GM18526 (cell line): ENCODE results near the gene NRXN3.

ENCODE experiments used
- POLR2A ChIP-seq: IDR thresholded peaks from 3 replicates; pipeline ENCODE4 v1.6.1; 2011; ENCODE audit not compliant: insufficient read length; ENCODE audit errors: extremely low read depth

NRXN3 gene

GRCh38 chr14:79695307-79695706 lies 1525.1 kb downstream of the NRXN3 start:
- TF ChIP-seq POLR2A = no peak

- no peak for TF ChIP-seq POLR2A
Measured at GRCh38 chr14:79698298-79698711, 1528.1 kb downstream of the NRXN3 start.

GRCh38 chr14:79699206-79699605 lies 1529.0 kb downstream of the NRXN3 start:
- TF ChIP-seq POLR2A = no peak

DNA sequence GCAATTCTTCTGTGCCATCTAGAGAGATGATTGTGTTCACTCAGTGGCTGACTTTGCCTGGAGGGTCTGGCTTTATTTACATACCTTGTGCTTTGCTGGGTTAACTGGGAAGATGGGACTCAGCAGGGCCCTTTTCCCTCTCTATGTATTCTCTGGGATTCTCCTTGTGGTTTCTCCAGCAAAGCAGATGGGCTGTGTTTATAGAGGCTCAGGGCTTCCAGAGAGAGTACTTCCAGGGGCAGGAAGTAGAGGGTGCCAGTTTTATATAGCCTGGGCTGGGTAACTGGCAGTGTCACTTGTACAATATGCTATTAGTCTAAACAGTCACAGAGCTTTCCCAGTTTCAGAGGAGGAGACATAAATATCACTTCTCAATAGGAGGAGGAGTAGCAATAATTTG lies 1531.2 kb downstream of the NRXN3 start:
- no peak for TF ChIP-seq POLR2A

DNA sequence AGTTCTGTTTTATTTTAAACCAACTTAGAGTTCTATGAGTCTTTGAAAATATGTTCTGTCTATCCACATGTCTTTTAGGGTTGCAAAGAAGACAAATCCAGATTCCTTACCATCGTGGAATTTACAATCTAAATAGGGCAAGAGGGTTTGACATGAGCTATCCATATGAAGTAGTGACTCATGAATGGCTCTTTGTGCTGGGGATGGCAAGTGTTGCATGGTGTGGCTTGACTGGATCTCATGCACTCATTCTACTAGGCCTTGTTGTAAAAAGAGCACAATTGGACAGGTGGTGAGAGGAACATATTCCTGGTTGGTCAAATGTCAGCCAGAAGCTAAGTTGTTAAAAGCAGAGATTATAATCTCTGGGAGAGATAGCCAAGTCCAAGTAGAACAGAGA lies 1532.0 kb downstream of the NRXN3 start:
- TF ChIP-seq POLR2A = no peak

DNA sequence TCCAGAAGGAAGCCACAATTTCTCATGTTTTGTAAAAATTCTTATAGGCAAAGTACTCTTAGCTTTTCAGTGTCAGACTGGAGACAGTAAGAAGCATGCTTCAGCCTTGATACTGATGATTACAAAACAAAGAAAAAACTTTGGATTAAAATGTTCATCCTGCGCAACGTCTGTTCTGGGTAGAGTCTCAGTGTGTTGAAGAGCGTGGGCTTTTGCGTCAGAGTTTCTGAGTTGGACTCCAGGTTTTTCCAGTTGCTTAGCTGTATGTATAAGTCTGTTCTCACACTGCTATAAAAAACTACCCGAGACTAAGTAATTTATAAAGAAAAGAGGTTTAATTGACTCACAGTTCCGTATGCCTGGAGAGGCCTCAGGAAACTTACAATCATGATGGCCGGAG lies 1533.0 kb downstream of the NRXN3 start:
- TF ChIP-seq POLR2A = no peak

- no peak for TF ChIP-seq POLR2A
Measured at GRCh38 chr14:79704041-79704807, 1534.1 kb downstream of the NRXN3 start.

GRCh38 chr14:79705126-79705894 lies 1535.1 kb downstream of the NRXN3 start:
- TF ChIP-seq POLR2A = no peak

DNA sequence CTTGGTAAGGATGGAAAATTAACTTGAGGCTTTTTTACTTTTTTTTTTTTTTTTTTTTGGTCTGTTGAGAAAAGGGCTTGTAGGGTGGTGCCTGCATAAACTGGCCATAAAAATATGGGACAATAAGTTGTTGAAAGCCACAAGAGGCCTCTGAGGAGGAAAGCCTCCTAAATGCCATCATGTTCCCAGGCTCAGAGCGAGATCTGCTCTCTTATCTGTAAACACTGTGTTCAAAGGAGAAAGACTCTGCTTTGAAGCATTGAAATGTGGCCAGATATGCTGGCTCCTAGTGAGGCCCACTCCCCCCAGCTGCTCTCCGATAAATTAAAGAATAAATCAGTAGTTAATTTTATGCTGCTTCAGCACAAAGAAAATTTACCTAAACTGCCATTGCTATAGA lies 1536.2 kb downstream of the NRXN3 start:
- TF ChIP-seq POLR2A = no peak

DNA sequence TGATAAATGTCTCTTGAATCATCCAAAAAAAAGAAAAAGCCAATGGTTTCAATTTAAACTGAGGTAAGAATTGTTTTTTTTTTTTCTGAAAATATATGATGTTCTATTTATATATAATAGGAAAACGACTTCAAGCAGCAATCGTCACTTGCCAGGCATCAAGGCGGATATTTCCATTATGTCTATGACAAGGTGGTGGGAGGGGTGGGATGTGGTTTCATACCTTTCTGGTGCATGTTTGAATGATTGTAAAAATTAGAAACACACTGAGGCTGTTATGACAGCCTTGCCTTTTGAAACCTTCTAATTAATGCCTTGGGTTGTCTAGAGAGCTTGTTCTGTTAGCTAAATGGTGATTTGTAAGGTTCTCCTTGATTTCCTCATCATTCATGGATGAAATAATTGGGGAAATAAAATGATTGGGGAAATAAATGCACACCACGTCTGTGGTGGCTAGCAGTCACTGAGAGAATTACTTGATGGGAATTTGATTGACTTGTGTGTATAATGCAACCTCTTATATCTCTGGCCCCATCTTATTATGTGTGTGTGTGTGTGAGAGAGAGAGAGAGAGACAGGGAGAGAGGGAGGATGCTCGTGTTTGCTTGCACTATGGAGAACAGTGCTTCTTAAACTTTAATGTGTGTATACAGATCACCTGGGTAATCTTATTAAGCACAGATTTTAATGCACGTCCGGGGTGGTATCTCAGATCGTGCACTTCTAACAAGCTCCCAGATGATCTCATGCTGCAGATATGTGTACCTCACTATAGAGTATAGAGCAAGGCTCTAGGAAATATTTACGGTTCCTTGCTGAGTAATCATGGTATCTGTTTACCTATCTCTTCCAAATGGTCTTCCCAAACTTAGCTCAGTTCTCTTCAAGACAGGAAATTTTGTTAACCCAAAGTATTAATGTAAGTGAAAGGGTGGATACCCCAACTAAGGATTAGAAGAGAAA lies 1538.5 kb downstream of the NRXN3 start:
- no peak for TF ChIP-seq POLR2A

- no peak for TF ChIP-seq POLR2A
Measured at GRCh38 chr14:79709573-79709972, 1539.4 kb downstream of the NRXN3 start.

- no peak for TF ChIP-seq POLR2A
Measured at GRCh38 chr14:79712302-79712950, 1542.3 kb downstream of the NRXN3 start.

- no peak for TF ChIP-seq POLR2A
Measured at GRCh38 chr14:79721399-79722084, 1551.4 kb downstream of the NRXN3 start.

- TF ChIP-seq POLR2A = no peak
Measured at GRCh38 chr14:79724934-79725717, 1555.0 kb downstream of the NRXN3 start.

GRCh38 chr14:79727900-79728299 lies 1557.7 kb downstream of the NRXN3 start:
- TF ChIP-seq POLR2A = no peak
